GM21390 (cell line): ENCODE data around the gene GRN.
"Not testable (repeated sequence)": the region's sequence is repeated elsewhere in the genome, so short reads cannot be mapped to it uniquely, and the experiment has no call there.

Experiments used
- ATAC-seq: cut with Tn5 transposase; IDR thresholded peaks from one replicate; pipeline ENCODE4 v1.9.1; 2021; ENCODE audit not compliant: unreplicated experiment

GRN gene

GRCh38 chr17:44345454-44346026 is 438 bp downstream of the GRN start:
- peak; percentile 3 for ATAC-seq

DNA sequence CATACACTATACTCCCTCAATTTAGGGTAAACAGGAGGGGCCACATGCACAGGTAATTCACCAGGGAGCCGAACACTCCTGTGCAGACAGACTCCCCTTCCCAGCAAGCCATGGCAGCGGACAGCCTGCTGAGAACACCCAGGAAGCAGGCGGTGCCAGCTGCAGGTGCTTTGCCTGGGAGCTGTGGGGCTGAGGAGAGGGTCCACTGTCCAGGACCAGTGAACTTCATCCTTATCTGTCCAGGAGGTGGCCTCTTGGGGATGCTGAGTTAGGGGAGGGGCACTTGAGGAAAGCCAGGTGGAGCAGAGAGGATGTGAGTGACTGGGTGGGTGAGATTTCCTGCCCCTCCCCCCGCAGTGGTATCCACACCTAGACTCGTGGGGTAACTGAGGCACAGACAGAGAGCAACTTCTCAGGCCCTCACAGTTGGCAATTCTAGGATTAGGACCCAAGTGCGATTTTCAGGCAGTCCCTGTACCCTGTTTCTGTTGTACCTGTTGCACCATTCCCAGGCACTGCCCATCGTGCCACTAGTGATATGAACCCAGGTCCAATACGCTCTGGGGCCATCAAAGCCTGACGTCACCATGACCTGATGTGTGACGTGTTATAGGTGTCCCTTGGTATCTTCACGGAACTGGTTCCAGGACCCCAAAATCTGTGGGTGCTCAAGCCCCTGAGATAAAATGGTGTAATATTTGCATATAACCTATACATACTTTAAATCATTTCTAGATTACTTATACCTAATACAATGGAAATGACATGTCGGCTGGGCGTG is 1.2 kb downstream of the GRN start:
- ATAC-seq, result no peak

- ATAC-seq, result not testable (repeated sequence)
These were observed 2.3 kb downstream of the GRN start for GRCh38 chr17:44347206-44348055.

DNA sequence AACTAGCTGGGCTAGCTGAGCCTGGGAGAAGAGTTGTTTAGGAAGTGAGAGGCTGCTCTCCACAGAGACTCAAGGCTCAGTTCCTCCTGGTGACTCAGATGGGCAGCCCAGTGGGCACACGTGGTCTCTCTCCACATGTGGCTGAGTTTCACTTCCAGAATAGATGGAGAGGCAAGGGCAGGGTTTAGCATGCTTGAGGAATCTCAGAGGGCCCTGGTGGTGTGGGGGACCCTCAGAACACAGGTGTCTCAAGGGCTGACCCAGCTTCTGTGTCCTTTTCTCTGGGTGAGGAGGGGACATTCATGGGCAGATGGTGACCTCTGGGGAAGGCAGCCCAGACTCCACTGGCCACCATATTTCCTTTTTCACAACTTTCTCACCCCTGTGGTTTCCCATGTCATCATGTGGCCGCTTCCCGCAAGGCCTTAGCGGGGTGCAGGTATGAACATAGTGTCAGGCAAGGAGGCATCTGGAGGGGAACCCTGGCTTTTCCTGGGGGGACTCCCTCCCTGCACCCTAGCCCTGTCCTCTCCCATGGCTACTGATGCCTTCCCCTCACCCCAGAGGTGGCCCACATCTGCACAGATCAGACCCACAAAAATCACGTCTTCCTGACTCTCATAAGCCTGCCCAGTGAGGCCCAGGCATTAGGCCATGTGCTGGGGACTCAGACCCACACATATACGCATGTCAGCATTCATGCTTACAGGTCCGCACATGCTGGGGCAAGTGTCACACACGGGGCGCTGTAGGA is 3.3 kb downstream of the GRN start:
- peak; percentile 48 for ATAC-seq

DNA sequence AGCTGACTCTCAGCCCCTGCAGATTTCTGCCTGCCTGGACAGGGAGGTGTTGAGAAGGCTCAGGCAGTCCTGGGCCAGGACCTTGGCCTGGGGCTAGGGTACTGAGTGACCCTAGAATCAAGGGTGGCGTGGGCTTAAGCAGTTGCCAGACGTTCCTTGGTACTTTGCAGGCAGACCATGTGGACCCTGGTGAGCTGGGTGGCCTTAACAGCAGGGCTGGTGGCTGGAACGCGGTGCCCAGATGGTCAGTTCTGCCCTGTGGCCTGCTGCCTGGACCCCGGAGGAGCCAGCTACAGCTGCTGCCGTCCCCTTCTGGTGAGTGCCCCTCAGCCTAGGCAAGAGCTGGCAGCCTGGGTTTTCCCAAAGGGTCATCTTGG is 3.9 kb downstream of the GRN start:
- no peak for ATAC-seq

- no peak for ATAC-seq
These were observed 4.5 kb downstream of the GRN start for GRCh38 chr17:44349553-44350070.

GRCh38 chr17:44350733-44351226 is 5.7 kb downstream of the GRN start:
- no peak for ATAC-seq

GRCh38 chr17:44351464-44351863 is 6.4 kb downstream of the GRN start:
- no peak for ATAC-seq

GRCh38 chr17:44351961-44352827 is 7.1 kb downstream of the GRN start:
- no peak for ATAC-seq

- ATAC-seq, result no peak
These were observed 7.9 kb downstream of the GRN start for GRCh38 chr17:44352828-44353671.

DNA sequence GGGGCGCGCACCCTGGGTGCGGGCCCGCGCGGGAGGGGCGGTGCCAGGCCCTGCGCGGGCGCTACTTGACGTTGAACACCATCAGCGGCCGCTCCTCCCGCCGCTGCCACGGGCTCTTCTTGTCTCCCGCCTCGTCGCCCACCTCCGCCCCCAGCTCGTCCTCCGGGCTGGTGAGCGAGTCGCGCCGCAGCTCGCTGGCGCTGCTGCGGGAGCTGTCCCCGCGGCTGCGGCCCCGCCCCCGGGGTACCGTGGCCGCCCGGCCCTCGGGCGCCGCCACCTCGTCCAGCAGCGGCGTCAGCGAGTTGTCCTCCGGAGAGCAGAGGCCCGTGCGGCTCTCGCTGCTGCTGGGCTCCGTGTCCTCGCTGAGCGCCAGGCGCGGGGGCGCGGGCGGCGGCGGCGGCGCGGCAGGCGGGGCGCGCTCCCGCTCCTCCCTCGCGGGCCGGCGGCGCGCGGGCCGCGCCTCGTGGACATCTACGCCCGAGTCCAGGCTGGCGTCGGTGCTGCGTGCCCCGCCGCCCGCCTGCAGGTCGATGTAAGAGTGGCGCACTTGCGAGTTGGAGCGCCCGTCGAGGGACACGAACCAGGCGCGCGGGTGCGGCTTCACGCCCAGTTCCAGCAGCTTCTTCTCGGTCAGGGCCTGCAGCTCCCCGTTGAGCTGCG is 8.7 kb downstream of the GRN start:
- ATAC-seq, result no peak

DNA sequence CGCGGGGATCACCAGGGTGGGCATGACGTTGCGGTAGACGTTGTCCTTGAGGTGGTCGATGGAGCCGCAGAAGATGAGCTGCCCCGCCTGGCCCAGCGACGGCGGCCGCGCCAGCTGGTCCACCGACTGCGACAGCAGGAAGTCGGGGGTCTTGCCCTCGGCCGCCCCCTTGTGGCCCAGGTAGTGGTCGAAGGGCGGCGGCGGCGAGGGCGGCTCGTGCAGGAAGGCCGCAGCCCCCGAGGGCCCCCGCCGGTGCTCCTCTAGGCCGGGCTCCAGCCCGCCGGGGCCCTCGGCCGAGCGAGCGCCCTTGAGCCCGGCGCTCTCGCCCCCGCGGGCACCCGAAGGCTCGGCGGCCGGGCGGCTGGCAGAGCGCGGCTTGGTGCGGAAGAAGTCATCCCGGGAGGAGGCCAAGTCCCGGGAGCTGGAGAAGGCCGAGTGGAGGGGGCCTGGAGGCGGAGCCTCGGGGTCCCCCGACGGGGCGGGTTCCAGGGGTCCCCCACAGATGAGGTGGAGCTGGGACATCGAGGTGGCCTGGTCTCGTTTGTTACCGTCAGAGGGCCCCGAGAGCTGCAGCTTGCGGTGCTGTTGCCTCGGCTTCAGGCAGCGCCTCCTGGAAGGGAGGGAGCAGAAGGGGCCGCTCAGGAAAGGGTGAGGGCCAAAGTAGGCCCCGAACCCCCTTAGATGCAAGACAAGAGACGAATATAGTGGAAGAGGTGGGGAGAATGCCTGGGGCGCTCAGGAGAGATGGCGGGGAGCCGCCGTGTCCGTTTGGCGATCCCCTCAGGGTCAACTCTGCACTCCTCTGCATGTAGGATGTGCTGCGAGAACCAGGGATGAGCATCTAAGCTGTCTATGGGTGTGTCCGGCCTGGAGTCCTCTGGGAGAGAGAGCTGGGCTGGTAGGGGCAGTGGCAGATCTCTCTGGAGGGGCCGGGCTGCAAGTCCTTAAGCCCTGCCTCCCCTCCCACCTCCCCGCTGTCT is 9.8 kb downstream of the GRN start:
- no peak for ATAC-seq

GRCh38 chr17:44355642-44356099 is 10.6 kb downstream of the GRN start:
- no peak for ATAC-seq

DNA sequence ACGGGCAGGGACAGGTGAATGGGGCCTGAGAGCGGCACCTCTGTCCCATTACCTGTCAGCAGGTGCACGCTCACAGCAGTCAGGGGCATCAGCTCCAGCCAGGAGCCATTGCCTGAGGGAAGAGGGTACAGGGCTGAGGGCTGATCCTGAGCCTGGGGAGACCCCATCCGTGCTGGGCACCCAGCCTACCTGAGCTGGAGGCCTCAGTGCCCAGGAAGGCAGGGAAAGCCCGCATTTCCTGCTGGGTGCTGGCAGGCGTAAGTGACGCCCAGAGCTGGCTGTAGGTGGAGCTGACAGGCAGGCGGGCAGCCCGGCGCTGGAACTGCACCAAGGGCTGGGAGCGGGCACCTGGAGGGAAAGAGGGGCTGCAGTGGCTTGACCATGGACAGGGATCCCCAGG is 11.1 kb downstream of the GRN start:
- no peak for ATAC-seq

GRCh38 chr17:44358066-44358465 is 13.0 kb downstream of the GRN start:
- ATAC-seq, result no peak

- ATAC-seq, result no peak
These were observed 13.9 kb downstream of the GRN start for GRCh38 chr17:44359006-44359405.

GRCh38 chr17:44359458-44360143 is 14.5 kb downstream of the GRN start:
- no peak for ATAC-seq
